ENCODE measurements around the gene KIF26A.
"Not testable (repeated sequence)": the region's sequence is repeated elsewhere in the genome, so short reads cannot be mapped to it uniquely, and the experiment has no call there.

Gene KIF26A

DNA sequence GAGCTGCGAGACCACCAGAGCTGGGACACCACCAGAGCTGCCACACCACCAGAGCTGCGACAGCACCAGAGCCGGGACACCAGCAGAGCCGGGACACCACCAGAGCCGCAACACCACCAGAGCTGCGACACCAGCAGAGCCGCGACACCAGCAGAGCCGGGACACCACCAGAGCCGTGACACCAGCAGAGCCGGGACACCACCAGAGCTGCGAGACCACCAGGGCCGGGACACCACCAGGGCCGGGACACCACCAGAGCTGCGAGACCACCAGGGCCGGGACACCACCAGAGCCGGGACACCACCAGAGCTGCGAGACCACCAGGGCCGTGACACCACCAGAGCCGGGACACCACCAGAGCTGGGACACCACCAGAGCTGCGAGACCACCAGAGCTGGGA is 69.9 kb downstream of the KIF26A start:
- DNase-seq (ENCODE audit: low spot score): not testable (repeated sequence)

- not testable (repeated sequence) for DNase-seq (ENCODE audit: low spot score)
Observed at GRCh38 chr14:104209071-104209470, 70.7 kb downstream of the KIF26A start.

DNA sequence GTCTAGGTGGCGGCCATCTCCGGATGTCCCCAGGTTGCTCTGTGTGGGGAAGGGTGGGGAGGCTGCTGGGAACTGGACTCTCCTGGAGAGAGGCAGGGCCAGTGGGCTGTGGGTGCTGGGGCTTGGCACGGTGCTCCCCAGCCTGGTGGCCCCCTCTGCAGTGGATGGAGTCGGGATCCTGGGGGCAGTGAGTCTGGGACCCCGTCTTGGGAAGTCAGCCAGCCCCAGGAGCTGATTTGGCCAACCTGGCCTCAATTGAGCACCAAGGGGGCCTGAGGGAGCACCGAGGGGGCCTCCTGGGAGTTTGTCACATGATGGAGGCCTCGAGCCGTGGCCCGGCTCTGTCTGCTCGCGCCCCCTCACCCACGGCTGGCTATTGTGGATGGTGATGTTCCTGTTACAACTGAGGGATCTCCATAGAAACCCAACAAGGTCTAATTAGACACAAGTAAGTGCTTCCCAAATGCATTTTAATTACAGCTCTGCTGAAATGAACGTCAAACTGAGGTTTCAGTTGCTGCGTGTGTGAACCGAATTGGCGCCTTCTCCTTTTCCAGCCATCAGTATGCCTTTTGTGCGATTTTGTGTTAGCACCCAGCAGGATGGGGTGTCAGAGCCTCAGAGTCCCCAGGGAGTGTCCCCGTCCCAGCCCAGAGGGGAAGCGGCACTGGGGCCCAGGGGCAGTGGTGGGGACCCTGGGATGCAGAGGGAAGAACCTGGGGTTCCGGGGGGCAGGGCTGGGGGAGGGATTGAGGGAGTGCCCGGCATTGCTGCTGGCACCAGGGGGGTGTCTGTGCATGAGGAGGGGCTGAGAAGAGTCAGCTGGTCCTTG is 71.8 kb downstream of the KIF26A start:
- DNase-seq (ENCODE audit: low spot score): no peak

GRCh38 chr14:104210817-104211195 is 72.4 kb downstream of the KIF26A start:
- no peak for DNase-seq (ENCODE audit: low spot score)

GRCh38 chr14:104211215-104211614 is 72.8 kb downstream of the KIF26A start:
- DNase-seq (ENCODE audit: low spot score): no peak

DNA sequence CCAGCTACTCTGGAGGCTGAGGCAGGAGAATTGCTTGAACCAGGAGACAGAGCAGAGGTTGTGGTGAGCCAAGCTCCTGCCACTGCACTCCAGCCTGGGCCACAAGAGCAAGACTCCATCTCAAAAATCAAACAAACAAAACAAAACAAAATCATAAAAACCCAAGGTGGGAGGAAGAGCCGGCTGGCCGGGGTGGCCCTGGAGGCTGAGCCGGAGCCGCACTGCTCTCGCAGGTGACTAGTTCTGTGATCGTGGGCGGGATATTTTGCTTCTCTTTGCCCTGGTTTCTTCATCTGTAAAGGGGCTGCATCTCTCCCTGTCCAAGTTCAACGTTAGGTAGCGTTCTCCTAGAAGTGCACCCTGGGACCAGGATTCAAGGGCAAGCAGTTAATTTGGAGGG is 73.4 kb downstream of the KIF26A start:
- no peak for DNase-seq (ENCODE audit: low spot score)

DNA sequence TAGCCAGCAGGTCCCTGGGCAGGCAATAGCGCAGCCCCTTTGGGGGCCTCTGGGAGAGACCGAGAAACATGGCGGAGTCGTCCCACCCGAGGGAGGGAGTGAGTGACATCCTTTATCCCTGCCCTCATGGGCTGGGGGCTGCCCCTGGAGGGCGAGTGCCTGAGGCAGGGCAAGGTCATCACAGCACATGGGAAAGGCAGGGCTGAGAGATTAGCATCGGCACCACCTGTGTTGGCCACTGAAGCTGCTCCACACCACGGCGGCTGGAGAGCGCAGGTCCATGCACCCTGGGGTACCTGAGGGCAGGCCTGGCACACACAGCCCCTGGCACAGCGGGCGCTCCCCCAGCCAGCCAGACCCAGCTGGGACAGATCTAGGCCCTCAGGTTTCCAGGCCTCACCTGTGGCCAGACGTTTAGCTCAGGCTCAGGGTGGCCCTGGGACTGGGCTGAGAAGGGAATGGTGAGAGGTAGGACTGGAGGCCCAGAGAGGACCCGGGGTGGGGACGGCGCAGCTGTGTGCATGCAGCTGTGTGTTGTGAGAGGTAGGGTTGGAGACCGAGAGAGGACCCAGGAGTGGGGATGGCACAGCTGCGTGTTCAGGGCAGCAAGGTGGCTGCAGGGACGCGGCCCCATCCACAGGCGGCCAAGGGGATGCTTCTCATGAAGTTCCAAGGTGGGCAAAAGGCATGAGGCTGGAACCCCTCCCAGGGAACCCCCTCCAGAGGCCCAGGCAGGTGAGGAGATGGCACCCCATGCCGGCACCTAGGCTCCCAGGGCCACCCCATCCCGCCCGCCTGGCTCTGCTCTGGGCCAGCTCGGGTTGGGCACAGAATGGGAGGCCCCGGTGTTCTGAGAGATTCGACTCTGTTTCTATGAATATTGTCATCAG is 74.1 kb downstream of the KIF26A start:
- no peak for DNase-seq (ENCODE audit: low spot score)

- no peak for DNase-seq (ENCODE audit: low spot score)
Observed at GRCh38 chr14:104213301-104214034, 75.1 kb downstream of the KIF26A start.

DNA sequence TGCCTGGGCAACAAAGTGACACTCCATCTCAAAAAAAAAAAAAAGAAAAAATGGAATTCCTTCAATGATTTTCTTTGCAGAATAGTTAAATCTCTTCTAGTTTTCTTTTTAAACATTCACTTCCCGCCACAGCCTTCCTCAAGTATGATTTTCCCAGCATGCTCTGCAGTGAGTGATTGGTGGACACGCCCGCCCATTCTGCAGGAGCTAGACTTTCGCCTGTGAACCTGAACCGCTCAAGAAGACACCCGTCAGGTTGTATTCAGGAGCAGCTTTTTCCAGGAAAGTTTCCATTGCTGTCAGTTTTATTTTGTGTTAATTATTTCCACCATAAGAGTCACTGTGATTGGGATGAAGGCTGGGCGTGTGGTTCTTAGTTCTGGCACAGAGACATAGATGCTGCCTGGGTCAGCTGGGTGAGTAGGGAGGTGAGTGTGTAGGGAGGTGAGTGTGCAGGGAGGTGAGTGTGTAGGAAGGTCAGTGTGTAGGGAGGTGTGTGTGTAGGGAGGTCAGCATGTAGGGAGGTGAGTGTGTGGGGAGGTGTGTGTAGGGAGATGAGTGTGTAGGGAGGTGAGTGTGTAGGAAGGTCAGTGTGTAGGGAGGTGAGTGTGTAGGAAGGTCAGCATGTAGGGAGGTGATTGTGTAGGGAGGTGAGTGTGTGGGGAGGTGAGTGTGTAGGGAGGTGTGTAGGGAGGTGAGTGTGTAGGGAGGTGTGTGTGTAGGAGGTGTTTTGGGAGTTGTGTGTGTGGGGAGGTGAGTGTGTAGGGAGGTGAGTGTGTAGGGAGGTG is 76.2 kb downstream of the KIF26A start:
- no peak for DNase-seq (ENCODE audit: low spot score)

DNA sequence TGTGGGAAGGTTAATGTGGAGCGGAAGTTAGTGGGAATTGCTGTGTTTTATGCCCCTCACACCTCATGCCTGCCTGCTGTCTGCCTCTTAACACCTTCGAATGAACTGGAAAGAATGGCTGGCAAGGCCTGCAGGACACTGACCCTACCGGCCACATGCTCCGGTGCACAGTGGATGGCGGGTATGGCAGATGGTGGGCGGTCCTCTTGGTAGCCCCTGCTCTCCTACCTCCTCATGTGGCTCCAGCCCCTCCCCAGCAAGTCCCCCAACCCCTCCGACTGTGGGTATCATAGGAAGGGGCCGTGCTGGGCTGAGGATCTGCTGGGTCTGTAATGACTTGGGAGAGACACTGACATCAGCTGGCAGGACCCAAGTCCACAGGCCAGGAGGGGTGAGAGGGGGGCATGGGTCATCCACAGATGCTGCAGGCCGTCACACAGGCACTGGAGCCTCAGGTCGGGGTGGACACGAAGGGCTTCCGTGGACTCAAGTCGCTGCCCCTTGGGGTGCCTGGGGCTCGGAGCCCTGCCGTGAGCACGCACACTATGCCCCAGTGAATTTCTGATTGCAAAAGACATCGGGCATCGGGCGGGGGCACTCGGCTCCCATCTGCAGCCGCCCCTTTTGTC is 77.4 kb downstream of the KIF26A start:
- no peak for DNase-seq (ENCODE audit: low spot score)

GRCh38 chr14:104216457-104216856 is 78.1 kb downstream of the KIF26A start:
- no peak for DNase-seq (ENCODE audit: low spot score)

DNA sequence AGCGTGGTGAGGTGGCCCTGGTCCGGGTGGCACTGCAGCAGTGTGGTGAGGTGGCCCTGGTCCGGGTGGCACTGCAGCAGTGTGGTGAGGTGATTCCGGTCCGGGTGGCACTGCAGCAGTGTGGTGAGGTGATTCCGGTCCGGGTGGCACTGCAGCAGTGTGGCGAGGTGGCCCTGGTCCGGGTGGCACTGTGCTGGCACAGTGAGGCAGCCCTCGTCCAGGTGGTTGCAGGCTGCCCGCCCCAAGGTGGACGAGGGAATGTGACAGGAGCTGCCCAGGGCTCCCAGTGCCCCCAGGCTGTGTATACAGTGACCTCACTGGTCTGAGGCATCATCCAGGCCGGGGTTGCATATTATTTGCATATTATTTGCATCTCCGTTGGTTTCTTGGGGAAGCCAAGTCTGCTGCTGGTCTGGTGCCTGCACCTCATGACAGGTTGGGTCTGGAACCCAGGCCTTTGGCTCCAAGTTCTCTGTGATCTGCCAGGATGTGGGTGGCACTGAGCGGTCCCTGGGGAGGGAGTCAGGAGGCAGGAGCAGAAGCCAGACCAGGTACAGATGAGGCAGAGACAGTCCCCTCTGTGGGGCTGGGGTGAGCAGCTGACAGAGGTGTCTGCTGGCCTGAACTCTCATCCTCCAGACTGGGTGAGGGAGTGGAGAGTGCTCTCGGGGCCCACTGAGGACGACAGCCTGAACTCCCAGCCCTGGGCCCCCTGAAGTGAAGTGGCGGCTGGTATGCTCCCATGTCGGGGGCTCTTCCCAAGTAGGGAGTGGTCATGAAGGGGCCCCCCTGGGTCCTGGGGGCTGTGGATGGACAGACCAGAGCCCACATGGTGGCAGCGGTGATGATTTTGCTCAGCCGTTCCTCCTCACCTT is 79.3 kb downstream of the KIF26A start:
- peak; percentile 45 for DNase-seq (ENCODE audit: low spot score)

GRCh38 chr14:104218361-104219180 is 80.2 kb downstream of the KIF26A start:
- DNase-seq (ENCODE audit: low spot score): no peak

GRCh38 chr14:104219731-104220214 is 81.4 kb downstream of the KIF26A start:
- DNase-seq (ENCODE audit: low spot score): no peak

- no peak for DNase-seq (ENCODE audit: low spot score)
Observed at GRCh38 chr14:104220215-104221070, 82.1 kb downstream of the KIF26A start.

DNA sequence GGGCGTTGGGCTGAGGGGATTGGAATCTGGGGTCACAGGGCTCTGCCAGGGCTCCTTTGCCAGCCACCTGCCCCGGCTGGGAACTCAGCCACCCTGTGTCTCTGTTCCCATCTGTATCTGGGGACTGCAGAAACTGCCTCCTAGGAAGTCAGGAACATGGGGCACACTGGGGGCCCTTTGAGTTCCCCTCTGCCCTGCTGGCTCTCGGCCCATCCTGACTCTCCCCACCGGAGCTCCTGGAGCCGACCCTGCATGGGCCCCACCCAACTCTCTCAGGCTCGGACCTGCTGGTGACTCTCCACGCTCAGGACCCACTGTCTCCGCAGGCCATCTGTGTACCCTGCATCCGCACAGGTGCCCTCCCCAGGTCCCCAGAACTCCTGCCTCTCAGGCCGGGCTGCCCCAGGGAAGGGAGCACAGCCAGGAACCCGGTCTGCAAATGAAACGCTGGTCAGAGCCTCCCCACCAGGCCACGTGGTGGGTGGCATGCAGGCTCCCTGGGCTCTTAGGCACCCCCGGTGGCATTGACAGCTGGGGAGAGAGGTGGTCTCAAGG is 82.8 kb downstream of the KIF26A start:
- no peak for DNase-seq (ENCODE audit: low spot score)

- DNase-seq (ENCODE audit: low spot score): no peak
Observed at GRCh38 chr14:104221636-104222369, 83.4 kb downstream of the KIF26A start.
